Adipocyte (in vitro differentiated cells): Measurements from ENCODE around the gene PCSK2.
A peak's percentile ranks its signal among the peaks of the same experiment; 100 is the strongest.

Source experiments
- DNase-seq: peaks from one replicate; pipeline ENCODE4 v3.0.0-alpha.2; 2015; ENCODE audit warnings: low read depth
- H3K27me3 ChIP-seq: replicated peaks from 2 replicates; pipeline ENCODE4 v1.7.0; 2013; ENCODE audit warnings: mild to moderate bottlenecking, low read length, moderate library complexity; ENCODE audit not compliant: control insufficient read depth, insufficient read depth
- H3K36me3 ChIP-seq: 2 replicates; pipeline ENCODE4 v1.7.0; 2013; ENCODE audit warnings: low read length, mild to moderate bottlenecking, moderate library complexity; ENCODE audit not compliant: control insufficient read depth, insufficient read depth, severe bottlenecking
- H3K4me1 ChIP-seq: 2 replicates; pipeline ENCODE4 v1.7.0; 2013; ENCODE audit warnings: mild to moderate bottlenecking, low read length, moderate library complexity; ENCODE audit not compliant: control insufficient read depth, insufficient read depth
- H3K4me3 ChIP-seq: 2 replicates; pipeline ENCODE4 v1.7.0; 2013; ENCODE audit warnings: mild to moderate bottlenecking, low read length, moderate library complexity
- H3K9ac ChIP-seq: 2 replicates; pipeline ENCODE4 v1.7.0; 2013; ENCODE audit warnings: mild to moderate bottlenecking, low read length, moderate library complexity
- H3K9me3 ChIP-seq: 2 replicates; pipeline ENCODE4 v1.7.0; 2013; ENCODE audit warnings: mild to moderate bottlenecking, low read length, moderate library complexity; ENCODE audit not compliant: control insufficient read depth

Gene PCSK2

DNA sequence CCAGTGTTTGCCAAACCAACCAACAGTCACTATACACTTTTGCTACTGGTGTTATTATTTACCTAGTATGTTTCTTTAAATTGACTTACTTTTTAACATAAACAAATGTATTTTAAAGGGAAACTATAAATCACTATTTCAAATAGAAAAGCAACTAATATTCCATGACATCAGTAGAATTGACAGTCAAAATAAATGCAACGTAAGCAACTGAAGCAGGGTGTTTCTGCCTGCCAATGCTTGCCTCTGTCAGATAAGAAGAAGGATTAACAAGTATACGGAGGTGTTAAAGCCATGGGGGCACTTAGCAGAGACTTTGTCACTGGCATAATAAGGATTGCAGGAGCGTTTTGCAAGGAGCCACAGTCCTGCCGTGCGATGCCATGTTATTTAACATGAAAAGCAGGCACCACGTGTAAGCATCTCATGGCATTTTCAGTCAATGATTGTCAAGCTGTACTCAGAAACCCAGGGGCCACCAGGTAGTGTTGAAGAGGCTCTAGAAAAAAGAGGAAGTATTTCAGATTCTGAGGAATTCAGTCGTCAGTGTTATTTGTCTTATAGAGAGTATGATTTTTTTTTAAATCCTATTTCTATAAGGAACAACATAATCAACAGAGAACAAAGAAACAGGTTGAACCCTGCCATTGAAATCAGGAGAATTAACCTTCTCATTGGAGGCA is 172.6 kb downstream of the PCSK2 start:
- no peaks in the 10 kb centered on the region for H3K4me1 ChIP-seq
- H3K9me3 ChIP-seq = no peaks in the 10 kb centered on the region
- no peak overlapping the region for H3K4me3 ChIP-seq
- no peak for DNase-seq
- peaks cover 18% of the 10 kb centered on the region for H3K27me3 ChIP-seq
- H3K9ac ChIP-seq = no peak overlapping the region
- H3K36me3 ChIP-seq = no peaks in the 10 kb centered on the region

DNA sequence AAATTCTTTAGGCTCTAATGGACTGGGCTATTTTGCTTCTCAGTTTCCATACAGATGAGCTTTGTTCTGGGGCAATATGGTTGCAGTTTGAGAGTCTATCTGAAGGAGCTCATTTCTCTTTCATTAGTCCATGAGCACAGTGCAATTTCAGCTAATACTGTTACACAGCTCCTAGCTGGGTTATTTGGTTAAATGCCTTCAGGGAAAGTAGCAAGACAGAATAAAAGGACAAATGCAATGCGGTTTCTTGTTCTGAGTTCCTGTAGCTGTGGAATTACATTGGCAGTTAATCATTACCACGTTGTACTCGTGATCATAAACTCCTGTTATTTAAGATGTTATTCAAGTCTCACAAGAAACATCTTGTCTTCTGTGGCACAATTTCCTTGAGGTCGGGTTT is 176.6 kb downstream of the PCSK2 start:
- Histone ChIP-seq H3K4me1 (peaks cover 3% of the 10 kb centered on the region), H3K4me3 (no peak overlapping the region), H3K27me3 (peaks cover 20% of the 10 kb centered on the region), H3K36me3 (no peaks in the 10 kb centered on the region), H3K9me3 (no peaks in the 10 kb centered on the region), H3K9ac (no peak overlapping the region)
- peak; percentile 5 for DNase-seq

DNA sequence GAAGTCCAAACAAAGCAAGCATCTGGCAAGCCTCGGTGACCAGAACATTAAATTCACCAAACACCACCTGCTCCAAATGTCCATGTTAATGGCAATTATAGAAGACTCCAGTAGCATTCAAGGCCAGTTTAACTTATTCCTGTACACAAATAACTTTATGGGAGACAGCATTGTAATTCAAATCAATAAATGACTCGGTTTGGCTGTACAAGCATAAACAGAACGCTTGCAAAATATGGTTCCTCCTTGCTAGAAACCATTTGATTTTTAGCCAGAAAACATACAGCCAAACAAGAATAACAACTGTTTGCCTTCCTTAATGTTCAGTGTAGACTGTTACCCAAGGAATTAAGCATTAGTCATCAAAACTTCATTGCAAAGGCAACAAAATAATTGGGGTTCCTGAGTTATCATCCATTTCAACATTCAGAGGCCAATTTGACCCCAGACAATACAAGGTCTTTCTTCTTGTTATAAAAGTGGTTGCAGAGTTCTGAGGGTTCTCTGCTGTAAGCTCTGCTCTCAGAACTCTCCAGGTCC is 179.3 kb downstream of the PCSK2 start:
- H3K9me3 ChIP-seq = peaks cover 2% of the 10 kb centered on the region
- no peak overlapping the region for H3K4me3 ChIP-seq
- H3K36me3 ChIP-seq = no peaks in the 10 kb centered on the region
- peaks cover 3% of the 10 kb centered on the region for H3K4me1 ChIP-seq
- DNase-seq = no peak
- peaks cover 20% of the 10 kb centered on the region for H3K27me3 ChIP-seq
- no peak overlapping the region for H3K9ac ChIP-seq

DNA sequence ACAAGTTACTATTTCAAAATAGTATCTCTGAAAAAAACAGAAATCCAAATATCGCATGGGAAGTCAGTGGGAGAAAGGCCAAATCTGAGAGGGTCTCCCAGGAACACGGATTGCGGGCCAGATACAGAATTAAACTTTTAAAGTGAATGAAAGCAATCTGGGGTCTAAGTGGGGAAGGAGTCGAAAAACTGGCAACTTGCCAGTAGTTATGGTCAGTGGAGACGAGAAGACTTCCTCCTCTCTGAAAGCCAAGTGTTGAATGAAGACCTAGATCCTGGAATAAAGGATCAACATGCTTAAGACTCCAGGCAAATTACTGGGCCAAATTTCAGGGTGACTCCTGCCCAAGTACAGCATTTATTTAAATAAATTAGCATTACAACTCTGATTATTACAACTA is 180.7 kb downstream of the PCSK2 start:
- Histone ChIP-seq H3K9ac (no peak overlapping the region), H3K27me3 (peaks cover 24% of the 10 kb centered on the region), H3K36me3 (no peaks in the 10 kb centered on the region), H3K9me3 (peaks cover 2% of the 10 kb centered on the region), H3K4me3 (no peak overlapping the region), H3K4me1 (peaks cover 3% of the 10 kb centered on the region)
- DNase-seq = no peak

DNA sequence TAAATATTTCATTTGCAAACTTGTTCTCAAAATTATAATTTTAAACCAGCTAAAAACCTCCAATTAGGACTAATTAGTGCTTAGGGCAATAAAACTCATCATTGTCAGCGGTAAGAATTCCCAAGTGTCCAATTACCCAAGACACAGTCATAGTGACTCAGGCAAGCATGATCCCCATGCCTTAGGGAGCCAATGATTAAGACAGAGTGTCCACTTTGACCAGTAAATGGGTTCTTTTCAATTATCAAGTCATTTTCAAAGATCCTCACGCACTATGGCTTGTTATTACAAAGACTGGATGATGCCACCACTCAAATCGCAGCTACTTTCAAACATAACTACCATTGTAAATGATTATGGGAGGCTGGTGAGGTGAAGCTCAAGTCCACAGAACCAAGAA is 190.4 kb downstream of the PCSK2 start:
- Histone ChIP-seq H3K36me3 (no peaks in the 10 kb centered on the region), H3K4me1 (no peaks in the 10 kb centered on the region), H3K27me3 (peaks cover 30% of the 10 kb centered on the region), H3K9ac (no peak overlapping the region), H3K4me3 (no peak overlapping the region), H3K9me3 (peaks cover 4% of the 10 kb centered on the region)
- no peak for DNase-seq

DNA sequence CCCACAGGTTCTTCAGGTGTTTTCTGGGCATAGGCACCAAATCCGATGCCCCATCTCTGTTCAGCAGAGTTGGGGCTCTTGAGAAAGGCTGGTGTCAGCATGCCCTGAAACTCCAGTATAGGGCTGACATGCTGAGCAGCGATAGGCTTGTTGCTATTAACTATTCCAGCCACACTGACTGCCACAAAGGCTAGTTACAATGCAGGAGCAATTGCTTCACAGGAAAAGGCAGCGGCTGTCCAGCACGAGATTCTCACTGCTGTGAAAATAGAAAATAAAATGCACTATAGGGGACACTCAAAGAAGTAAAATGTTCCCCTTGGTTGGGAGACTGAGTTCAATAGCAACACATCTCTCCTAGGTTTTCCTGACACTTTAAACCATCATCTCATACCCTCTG is 191.9 kb downstream of the PCSK2 start:
- DNase-seq = no peak
- Histone ChIP-seq H3K4me3 (no peak overlapping the region), H3K27me3 (peaks cover 30% of the 10 kb centered on the region), H3K4me1 (no peaks in the 10 kb centered on the region), H3K36me3 (no peaks in the 10 kb centered on the region), H3K9me3 (peaks cover 4% of the 10 kb centered on the region), H3K9ac (no peak overlapping the region)

DNA sequence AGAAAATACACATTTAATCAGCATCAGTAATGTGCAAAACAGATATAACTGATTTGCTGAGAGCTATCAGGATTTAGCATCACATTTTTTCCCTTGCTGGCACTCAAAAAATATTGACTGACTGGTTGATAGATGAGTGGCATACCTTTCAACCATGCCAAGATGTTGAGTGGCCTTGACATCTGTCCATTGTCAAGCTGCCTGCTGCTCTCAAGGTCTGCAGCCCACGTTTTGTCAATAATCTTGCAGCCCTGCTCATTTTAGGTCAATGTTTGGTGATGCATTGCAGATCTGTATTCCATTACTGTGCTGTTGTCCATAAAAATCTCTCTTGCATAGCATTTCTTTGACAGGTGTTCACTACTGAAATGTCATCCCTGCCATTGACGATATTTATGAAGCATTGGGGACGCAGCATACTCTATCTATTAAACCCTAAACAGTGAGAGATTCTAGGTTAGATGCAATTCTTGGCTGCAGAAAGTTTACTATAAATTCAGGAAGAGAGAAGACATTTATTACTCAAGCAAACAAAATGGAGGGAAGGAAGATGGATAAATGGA is 192.7 kb downstream of the PCSK2 start:
- H3K9me3 ChIP-seq = peaks cover 4% of the 10 kb centered on the region
- H3K36me3 ChIP-seq = no peaks in the 10 kb centered on the region
- no peaks in the 10 kb centered on the region for H3K4me1 ChIP-seq
- H3K4me3 ChIP-seq = no peak overlapping the region
- H3K27me3 ChIP-seq = peaks cover 30% of the 10 kb centered on the region
- H3K9ac ChIP-seq = no peak overlapping the region
- DNase-seq = no peak

DNA sequence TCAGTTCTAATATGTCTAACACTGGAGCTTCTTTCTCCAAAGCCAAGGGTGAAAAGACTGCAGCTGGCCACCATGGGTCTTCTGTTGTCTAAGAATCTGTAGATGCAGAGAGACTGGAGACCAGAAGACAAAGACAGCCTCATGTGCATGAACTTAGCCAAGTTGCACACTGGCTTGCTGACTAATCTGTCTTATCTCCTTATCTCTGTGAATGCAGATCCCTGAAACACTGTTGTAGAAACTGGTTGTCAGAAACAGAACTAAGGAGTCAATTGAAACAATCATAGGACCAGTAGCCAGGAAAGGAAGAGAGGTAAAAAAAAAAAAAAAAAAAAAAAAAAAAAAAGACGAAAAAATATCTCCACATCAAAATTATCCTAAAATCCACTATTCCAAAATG is 194.7 kb downstream of the PCSK2 start:
- no peaks in the 10 kb centered on the region for H3K4me1 ChIP-seq
- peaks cover 30% of the 10 kb centered on the region for H3K27me3 ChIP-seq
- no peak overlapping the region for H3K4me3 ChIP-seq
- DNase-seq = no peak
- no peaks in the 10 kb centered on the region for H3K36me3 ChIP-seq
- H3K9ac ChIP-seq = no peak overlapping the region
- no peaks in the 10 kb centered on the region for H3K9me3 ChIP-seq

DNA sequence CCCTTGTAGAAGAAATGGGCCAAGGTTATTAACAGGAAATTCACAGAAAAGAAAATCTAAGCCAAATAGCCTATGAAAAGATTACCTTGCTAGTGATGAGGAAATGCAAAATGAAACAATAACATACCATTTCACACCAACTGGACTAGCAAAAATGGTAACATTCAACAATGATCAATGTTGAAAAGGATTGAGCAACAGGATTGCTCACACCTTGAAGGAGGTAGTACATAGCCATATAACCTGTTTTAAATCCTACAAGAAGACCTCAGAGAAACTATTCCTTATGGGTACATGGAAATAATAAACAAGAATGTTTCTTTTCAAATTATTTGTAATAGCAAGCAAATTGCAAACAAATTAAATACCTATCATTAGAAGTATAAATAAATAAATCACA is 196.9 kb downstream of the PCSK2 start:
- H3K4me1 ChIP-seq = no peaks in the 10 kb centered on the region
- no peak overlapping the region for H3K4me3 ChIP-seq
- H3K9me3 ChIP-seq = no peaks in the 10 kb centered on the region
- DNase-seq = no peak
- no peaks in the 10 kb centered on the region for H3K36me3 ChIP-seq
- no peak overlapping the region for H3K9ac ChIP-seq
- H3K27me3 ChIP-seq = peaks cover 29% of the 10 kb centered on the region

DNA sequence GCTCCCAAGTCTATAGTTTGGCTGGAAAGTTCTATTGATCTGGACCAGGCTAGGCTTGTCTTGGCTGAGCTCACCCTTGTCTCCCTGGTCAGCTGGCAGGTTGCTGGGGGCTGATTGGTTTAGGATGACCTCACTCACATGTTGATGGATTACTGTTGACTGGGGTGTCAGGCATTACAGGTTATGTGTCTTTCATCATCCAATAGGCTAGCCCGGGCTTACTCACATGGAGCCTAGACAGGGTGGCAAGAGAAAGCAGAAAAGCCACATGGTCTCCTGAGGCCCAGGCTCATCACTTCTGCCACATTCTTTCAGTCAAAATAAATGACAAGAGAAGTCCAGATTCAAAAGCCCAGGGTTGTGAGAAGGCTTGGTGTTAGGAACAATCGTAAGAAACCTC is 200.8 kb downstream of the PCSK2 start:
- Histone ChIP-seq H3K9me3 (no peaks in the 10 kb centered on the region), H3K27me3 (peaks cover 11% of the 10 kb centered on the region), H3K36me3 (no peaks in the 10 kb centered on the region), H3K4me3 (no peak overlapping the region), H3K9ac (no peak overlapping the region), H3K4me1 (no peaks in the 10 kb centered on the region)
- DNase-seq = no peak

DNA sequence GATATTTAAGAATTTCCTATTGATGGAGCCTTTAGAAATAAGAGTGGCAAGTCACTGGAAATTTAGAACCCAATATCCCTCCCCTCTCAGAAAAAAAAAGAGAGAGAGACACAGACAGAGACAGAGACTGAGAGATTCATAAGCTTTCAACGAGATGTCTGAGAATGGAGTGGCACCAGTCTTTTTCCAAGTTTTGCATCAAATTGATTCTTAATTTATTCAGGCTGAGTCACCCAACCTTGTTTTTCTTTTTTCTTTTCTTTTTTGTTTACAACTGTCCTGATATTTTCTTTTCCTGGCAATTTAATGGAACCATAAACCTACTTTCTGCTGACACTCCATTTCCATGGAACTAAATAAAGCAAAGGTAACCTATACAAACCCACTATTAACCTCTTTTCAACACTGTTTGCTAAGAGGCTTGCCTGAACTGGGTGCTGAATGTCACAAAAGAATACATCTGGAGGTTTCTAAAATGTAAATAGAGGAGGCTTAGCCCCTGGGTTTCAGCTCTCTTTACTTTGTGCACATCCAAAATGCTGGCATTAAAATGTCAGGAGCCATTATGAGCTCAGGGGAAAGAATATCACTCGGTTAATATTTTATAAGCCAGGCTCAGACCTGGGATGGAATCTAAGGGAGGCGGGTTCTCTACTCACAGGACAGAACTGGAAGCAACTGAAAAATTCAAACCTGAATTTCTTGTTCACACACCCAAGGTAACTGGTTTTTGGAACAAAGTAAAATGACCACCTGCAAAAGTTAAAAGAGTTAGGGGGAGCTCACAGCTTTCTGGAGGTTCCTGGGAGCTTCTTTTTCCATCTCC is 203.5 kb downstream of the PCSK2 start:
- H3K9me3 ChIP-seq = no peaks in the 10 kb centered on the region
- DNase-seq = no peak
- no peak overlapping the region for H3K9ac ChIP-seq
- H3K4me1 ChIP-seq = no peaks in the 10 kb centered on the region
- no peaks in the 10 kb centered on the region for H3K36me3 ChIP-seq
- peaks cover 35% of the 10 kb centered on the region for H3K27me3 ChIP-seq
- no peak overlapping the region for H3K4me3 ChIP-seq
